Activated CD4-positive, CD25-positive, alpha-beta regulatory T cell treated with anti-CD3 and anti-CD28 coated beads, Interleukin-2, amount 50 U/mL, for 24 hours (primary cell): ENCODE measurements around the gene CDK3.
"Not testable (repeated sequence)": the region's sequence is repeated elsewhere in the genome, so short reads cannot be mapped to it uniquely, and the experiment has no call there.

Experiments used
- ATAC-seq, 2 donors: fragments of 150-1000 bp; cut with Tn5 transposase; one replicate each; pipeline ENCODE4 v1.10.0; 2021; ENCODE audit warnings: mild to moderate bottlenecking in 1 of 2, moderate library complexity in 1 of 2

Gene CDK3

GRCh38 chr17:76000755-76001521, at the start of gene CDK3:
TSS of gene CDK3 (plus strand) at chr17:76000855. CDS start at chr17:76001426, 571 bp downstream.
- no peak for ATAC-seq

GRCh38 chr17:75950855-75951554, 49.6 kb upstream of the CDK3 start:
- no peak for ATAC-seq

GRCh38 chr17:75959051-75959838, 41.4 kb upstream of the CDK3 start:
- no peak for ATAC-seq

- ATAC-seq = no peak
Measured at GRCh38 chr17:75959839-75960511, 40.7 kb upstream of the CDK3 start.

- ATAC-seq = no peak
Measured at GRCh38 chr17:75965468-75965867, 35.2 kb upstream of the CDK3 start.

GRCh38 chr17:75969044-75969443, 31.6 kb upstream of the CDK3 start:
- ATAC-seq = not testable (repeated sequence)

GRCh38 chr17:75970011-75970523, 30.6 kb upstream of the CDK3 start:
- no peak for ATAC-seq

GRCh38 chr17:75970626-75971025, 30.0 kb upstream of the CDK3 start:
- no peak for ATAC-seq

GRCh38 chr17:75975187-75975586, 25.5 kb upstream of the CDK3 start:
- not testable (repeated sequence) for ATAC-seq

- no peak for ATAC-seq
Measured at GRCh38 chr17:75975757-75976174, 24.9 kb upstream of the CDK3 start.

GRCh38 chr17:75976175-75976848, 24.3 kb upstream of the CDK3 start:
- no peak for ATAC-seq

- ATAC-seq = peak; percentile 96 to 98
Measured at GRCh38 chr17:75978938-75979704, 21.5 kb upstream of the CDK3 start, which contains the start of the genes ACOX1 and TEN1. TSS of gene ACOX1 (minus strand) at chr17:75979166. CDS start at chr17:75979073, 93 bp downstream. TSS of gene TEN1 (plus strand) at chr17:75979240. CDS start at chr17:75986193, 6,953 bp downstream.

- peak; percentile 12 to 19 for ATAC-seq
Measured at GRCh38 chr17:75979705-75980187, 20.9 kb upstream of the CDK3 start.

GRCh38 chr17:75980188-75981018, 20.3 kb upstream of the CDK3 start:
- ATAC-seq = no peak

GRCh38 chr17:75981019-75981615, 19.5 kb upstream of the CDK3 start:
- ATAC-seq = no peak

GRCh38 chr17:75983501-75984181, 17.0 kb upstream of the CDK3 start:
- ATAC-seq = no peak

GRCh38 chr17:75985986-75986385, 14.7 kb upstream of the CDK3 start:
- no peak for ATAC-seq

- no peak for ATAC-seq
Measured at GRCh38 chr17:75987041-75987440, 13.6 kb upstream of the CDK3 start.

GRCh38 chr17:75991396-75991795, 9.3 kb upstream of the CDK3 start:
- ATAC-seq = no peak
